ENCODE measurements around the gene GRAMD1C. TPM values are rescaled to one million over a fixed set of nuclear protein-coding genes. Genes with fewer than 3 reads are reported as not detected.
"Not testable (repeated sequence)": the region's sequence is repeated elsewhere in the genome, so short reads cannot be mapped to it uniquely, and the experiment has no call there.

Gene GRAMD1C
- total and polyA plus RNA-seq, 8 donors, result 0.58 to 10.1 (median 6.2) TPM

- Histone ChIP-seq H3K4me1 (no peaks in the 10 kb centered on the region), H3K27me3 (no peaks in the 10 kb centered on the region), H3K36me3 (no peaks in the 10 kb centered on the region), H3K9me3 (no peaks in the 10 kb centered on the region), H3K4me3 (no peak overlapping the region), H3K27ac (no peak overlapping the region)
- TF ChIP-seq POLR2AphosphoS5 (IDR thresholded peaks at IDR 0.05), result no peak
- TF ChIP-seq EP300 (IDR thresholded peaks at IDR 0.05), result no peak
- peak in 3 of 7 experiments; percentile 49 to 58 (median 52) for TF ChIP-seq CTCF (IDR thresholded peaks at IDR 0.05)
- TF ChIP-seq POLR2A (IDR thresholded peaks at IDR 0.05), result no peak
- peak in 1 of 2 donors; percentile 75 for DNase-seq
- WGBS, 5 donors, result 41 to 51% (median 45%) methylated on average over 4 of the region's 4 CpGs
- intact Hi-C loops (cut with DNase I; ENCODE audit: low total_unique reads), result loop anchor here (10.0 kb wide), 1 partner anchor 70 kb away; no protein-coding TSS in a partner anchor
These were observed 6.1 kb downstream of the GRAMD1C start for GRCh38 chr3:113844622-113845222.

DNA sequence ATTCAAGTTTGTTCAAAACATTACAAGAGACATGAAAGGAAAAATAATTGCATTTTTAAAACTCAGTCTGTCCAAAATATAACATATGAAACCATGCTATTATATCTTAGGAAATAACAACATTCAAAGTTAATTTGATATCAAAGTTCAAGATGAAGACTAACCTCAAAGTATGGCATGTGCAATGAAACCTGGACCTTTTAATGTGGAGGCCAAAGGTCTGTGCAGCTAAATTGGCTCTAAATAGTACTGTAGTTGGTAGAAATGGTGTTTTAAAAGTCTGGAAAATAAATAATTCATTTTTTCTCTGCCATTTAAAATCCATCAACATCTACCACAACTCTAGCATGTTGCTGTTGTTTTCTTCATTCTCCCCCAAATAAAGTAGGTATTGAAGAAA, 8.7 kb downstream of the GRAMD1C start:
- Histone ChIP-seq H3K4me1 (no peaks in the 10 kb centered on the region), H3K9me3 (no peaks in the 10 kb centered on the region), H3K27me3 (no peaks in the 10 kb centered on the region), H3K4me3 (no peak overlapping the region), H3K36me3 (no peaks in the 10 kb centered on the region), H3K27ac (no peak overlapping the region)
- no peak for TF ChIP-seq POLR2AphosphoS5 (IDR thresholded peaks at IDR 0.05)
- TF ChIP-seq EP300 (IDR thresholded peaks at IDR 0.05), result no peak
- TF ChIP-seq POLR2A (IDR thresholded peaks at IDR 0.05), result no peak
- TF ChIP-seq CTCF (IDR thresholded peaks at IDR 0.05), result no peak
- intact Hi-C loops (cut with DNase I; ENCODE audit: low total_unique reads), result loop anchor here (10.0 kb wide), 1 partner anchor 68 kb away; no protein-coding TSS in a partner anchor
- DNase-seq, result no peak

- H3K27ac ChIP-seq, result no peak overlapping the region
These were observed 9.3 kb downstream of the GRAMD1C start for GRCh38 chr3:113847664-113848461.

DNA sequence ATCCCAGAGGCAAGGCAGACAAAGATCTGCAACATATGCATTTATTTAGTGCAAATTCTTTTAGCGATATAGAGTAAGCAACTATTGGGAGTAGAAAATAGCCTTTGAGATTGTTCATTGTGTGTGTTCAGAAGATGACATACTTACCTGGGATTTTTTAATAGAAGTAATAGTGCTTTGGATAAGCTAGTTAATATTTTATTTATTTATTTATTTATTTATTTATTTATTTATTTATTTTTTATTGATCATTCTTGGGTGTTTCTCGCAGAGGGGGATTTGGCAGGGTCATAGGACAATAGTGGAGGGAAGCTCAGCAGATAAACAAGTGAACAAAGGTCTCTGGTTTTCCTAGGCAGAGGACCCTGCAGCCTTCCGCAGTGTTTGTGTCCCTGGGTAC, 10.5 kb downstream of the GRAMD1C start:
- DNase-seq, H3K4me3 ChIP-seq, H3K27ac ChIP-seq, H3K36me3 ChIP-seq, H3K9me3 ChIP-seq, H3K4me1 ChIP-seq, H3K27me3 ChIP-seq: not testable (repeated sequence)
- 90 to 95% (median 90%) methylated on average over 2 to 3 of the region's 3 CpGs for WGBS, 5 donors
- intact Hi-C loops (cut with DNase I; ENCODE audit: low total_unique reads), result loop anchor here (10.0 kb wide), 1 partner anchor 66 kb away; no protein-coding TSS in a partner anchor

More at GRCh38 chr3:113847664-113848461, 9.3 kb downstream of the GRAMD1C start:
- H3K36me3 ChIP-seq, result no peaks in the 10 kb centered on the region
- no peak overlapping the region for H3K4me3 ChIP-seq
- TF ChIP-seq CTCF (IDR thresholded peaks at IDR 0.05) (no peak), POLR2AphosphoS5 (IDR thresholded peaks at IDR 0.05) (no peak), EP300 (IDR thresholded peaks at IDR 0.05) (no peak), POLR2A (IDR thresholded peaks at IDR 0.05) (no peak)
- no peaks in the 10 kb centered on the region for H3K27me3 ChIP-seq
- DNase-seq, result peak in 1 of 2 donors; percentile 78
- no peaks in the 10 kb centered on the region for H3K4me1 ChIP-seq
- H3K9me3 ChIP-seq, result no peaks in the 10 kb centered on the region
- WGBS, 5 donors, result 45 to 61% (median 52%) methylated on average over 2 of the region's 2 CpGs
- intact Hi-C loops (cut with DNase I; ENCODE audit: low total_unique reads), result loop anchor here (10.0 kb wide), 1 partner anchor 67 kb away; no protein-coding TSS in a partner anchor

DNA sequence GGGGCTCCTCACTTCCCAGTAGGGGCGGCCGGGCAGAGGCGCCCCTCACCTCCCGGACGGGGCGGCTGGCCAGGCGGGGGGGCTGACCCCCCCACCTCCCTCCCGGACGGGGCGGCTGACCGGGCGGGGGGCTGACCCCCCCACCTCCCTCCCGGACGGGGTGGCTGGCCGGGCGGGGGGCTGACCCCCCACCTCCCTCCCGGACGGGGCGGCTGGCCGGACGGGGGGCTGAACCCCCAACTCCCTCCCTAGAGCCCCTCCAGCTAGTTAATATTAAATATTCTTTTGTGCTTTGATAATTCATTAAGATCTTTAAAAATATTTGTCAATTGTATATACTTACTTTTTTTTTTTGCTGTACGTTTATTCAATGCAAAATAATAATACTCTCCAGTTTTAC, 11.3 kb downstream of the GRAMD1C start:
- H3K9me3 ChIP-seq, DNase-seq, H3K4me3 ChIP-seq, H3K27ac ChIP-seq, H3K4me1 ChIP-seq, H3K36me3 ChIP-seq, H3K27me3 ChIP-seq: not testable (repeated sequence)
- intact Hi-C loops (cut with DNase I; ENCODE audit: low total_unique reads), result loop anchor here (10.0 kb wide), 1 partner anchor 65 kb away; no protein-coding TSS in a partner anchor
- WGBS, 5 donors, result 90 to 96% (median 94%) methylated on average over 6 to 22 of the region's 22 CpGs

GRCh38 chr3:113850391-113850790, 11.8 kb downstream of the GRAMD1C start:
- DNase-seq; H3K9me3 ChIP-seq; H3K4me1 ChIP-seq; H3K36me3 ChIP-seq; H3K27ac ChIP-seq; H3K4me3 ChIP-seq; H3K27me3 ChIP-seq; intact Hi-C loops (cut with DNase I; ENCODE audit: low total_unique reads): not testable (repeated sequence)
- 85 to 97% (median 93%) methylated on average over 9 of the region's 9 CpGs for WGBS, 5 donors
